ENCODE results near the gene AP2B1.

DNA sequence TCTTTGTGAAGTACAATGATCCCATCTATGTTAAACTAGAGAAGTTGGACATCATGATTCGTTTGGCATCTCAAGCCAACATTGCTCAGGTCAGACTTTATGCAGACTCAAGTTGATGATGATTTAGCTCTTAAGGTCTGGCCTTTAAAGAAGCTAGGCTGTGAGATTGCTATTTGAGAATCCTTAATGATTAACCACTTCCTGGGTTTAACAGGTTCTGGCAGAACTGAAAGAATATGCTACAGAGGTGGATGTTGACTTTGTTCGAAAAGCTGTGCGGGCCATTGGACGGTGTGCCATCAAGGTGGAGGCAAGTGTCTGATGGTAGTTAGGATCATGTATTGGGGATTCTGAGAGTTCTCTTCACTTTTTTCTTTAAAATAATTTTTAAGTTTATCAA lies 40.3 kb downstream of the AP2B1 start:
- no peak for TF ChIP-seq CTCF (IDR thresholded peaks at IDR 0.05; ENCODE audit: low read depth, low read length)
- TF ChIP-seq EZH2phosphoT487 (IDR thresholded peaks at IDR 0.05; ENCODE audit: low read depth), result no peak

Data from OCI-LY3 (cell line).